Measurements from ENCODE around the gene STX3. TPM values are rescaled to one million over a fixed set of nuclear protein-coding genes. Genes with fewer than 3 reads are reported as not detected.
A peak's percentile ranks its signal among the peaks of the same experiment; 100 is the strongest.

The STX3 gene
- total RNA-seq (4.7 TPM), polyA plus RNA-seq (ENCODE audit: insufficient read depth in 1 of 8, insufficient read length in 8 of 8, low replicate concordance in 1 of 8) (1 to 10 TPM; 3.1 to 8.9 (median 4.3) TPM)
- long read RNA-seq, donor 1: 0 reads
- long read RNA-seq, donor 2: 0 reads
- long read RNA-seq, donor 3, partial matches to known transcripts: 0 of 1 reads
- long read RNA-seq, donor 3, other reads (novel, unspliced or antisense): 0 of 1 reads
- long read RNA-seq, donor 4, partial matches to known transcripts: 0 of 1 reads
- long read RNA-seq, donor 4, other reads (novel, unspliced or antisense): 0 of 1 reads
- long read RNA-seq, donor 5, partial matches to known transcripts: 0 of 2 reads
- long read RNA-seq, donor 5, other reads (novel, unspliced or antisense): 0 of 2 reads
- long read RNA-seq, donor 6: 0 reads
- long read RNA-seq, donor 7: 0 reads
- long read RNA-seq, donor 8, partial matches to known transcripts: 0 of 30 reads
- long read RNA-seq, donor 8, other reads (novel, unspliced or antisense): 30 of 30 reads
- long read RNA-seq, donor 9: 0 reads
- long read RNA-seq, donor 10, partial matches to known transcripts: 0 of 3 reads
- long read RNA-seq, donor 10, other reads (novel, unspliced or antisense): 0 of 3 reads
- long read RNA-seq, donor 11, partial matches to known transcripts: 0 of 1 reads
- long read RNA-seq, donor 11, other reads (novel, unspliced or antisense): 0 of 1 reads

- Histone ChIP-seq H3K4me3 (ENCODE audit: low read length) (peak within 1 kb of the TSS; percentile 58), H3K27me3 (ENCODE audit: control insufficient read depth, insufficient read depth, low read length) (peaks cover 39% of the 10 kb centered on the region), H3K36me3 (ENCODE audit: control insufficient read depth, insufficient read depth, low read length) (no peaks in the 10 kb centered on the region), H3K4me1 (ENCODE audit: control insufficient read depth, insufficient read depth, low read length) (peaks cover 18% of the 10 kb centered on the region), H3K9me3 (replicated peaks; ENCODE audit: control insufficient read depth, low read depth, low read length) (no peaks in the 10 kb centered on the region), H3K27ac (ENCODE audit: low read length) (peak within 1 kb of the TSS; percentile 49)
- WGBS (ENCODE audit: insufficient coverage): under 1% methylated on average over 74 of the region's 80 CpGs
- peak; percentile 29 for DNase-seq
Measured at GRCh38 chr11:59754859-59755700, at the start of gene STX3. TSS of gene STX3 (plus strand) at chr11:59755376. CDS start at chr11:59755606, 230 bp downstream.

- no peak overlapping the region for H3K27ac ChIP-seq (ENCODE audit: low read length)
- H3K4me1 ChIP-seq (ENCODE audit: control insufficient read depth, insufficient read depth, low read length): no peaks in the 10 kb centered on the region
- H3K4me3 ChIP-seq (ENCODE audit: low read length): no peak overlapping the region
- DNase-seq: no peak
- no peaks in the 10 kb centered on the region for H3K9me3 ChIP-seq (replicated peaks; ENCODE audit: control insufficient read depth, low read depth, low read length)
- no peaks in the 10 kb centered on the region for H3K36me3 ChIP-seq (ENCODE audit: control insufficient read depth, insufficient read depth, low read length)
- H3K27me3 ChIP-seq (ENCODE audit: control insufficient read depth, insufficient read depth, low read length): no peaks in the 10 kb centered on the region
- 55% methylated on average over 2 of the region's 5 CpGs for WGBS (ENCODE audit: insufficient coverage)
Measured at GRCh38 chr11:59706518-59707285, 48.5 kb upstream of the STX3 start.

GRCh38 chr11:59707371-59707770, 47.8 kb upstream of the STX3 start:
- H3K4me1 ChIP-seq (ENCODE audit: control insufficient read depth, insufficient read depth, low read length): no peaks in the 10 kb centered on the region
- H3K9me3 ChIP-seq (replicated peaks; ENCODE audit: control insufficient read depth, low read depth, low read length): no peaks in the 10 kb centered on the region
- no peak for DNase-seq
- H3K27me3 ChIP-seq (ENCODE audit: control insufficient read depth, insufficient read depth, low read length): no peaks in the 10 kb centered on the region
- WGBS (ENCODE audit: insufficient coverage): no CpG with 5 or more reads among the region's 1 CpG
- H3K4me3 ChIP-seq (ENCODE audit: low read length): no peak overlapping the region
- H3K27ac ChIP-seq (ENCODE audit: low read length): no peak overlapping the region
- no peaks in the 10 kb centered on the region for H3K36me3 ChIP-seq (ENCODE audit: control insufficient read depth, insufficient read depth, low read length)

- no peak for DNase-seq
- Histone ChIP-seq H3K36me3 (ENCODE audit: control insufficient read depth, insufficient read depth, low read length) (no peaks in the 10 kb centered on the region), H3K4me3 (ENCODE audit: low read length) (no peak overlapping the region), H3K27ac (ENCODE audit: low read length) (no peak overlapping the region), H3K9me3 (replicated peaks; ENCODE audit: control insufficient read depth, low read depth, low read length) (no peaks in the 10 kb centered on the region), H3K4me1 (ENCODE audit: control insufficient read depth, insufficient read depth, low read length) (no peaks in the 10 kb centered on the region), H3K27me3 (ENCODE audit: control insufficient read depth, insufficient read depth, low read length) (no peaks in the 10 kb centered on the region)
- WGBS (ENCODE audit: insufficient coverage): no CpG with 5 or more reads among the region's 1 CpG
Measured at GRCh38 chr11:59708537-59708936, 46.6 kb upstream of the STX3 start.

GRCh38 chr11:59710136-59710847, 44.9 kb upstream of the STX3 start:
- WGBS (ENCODE audit: insufficient coverage): 83% methylated on average over 1 of the region's 3 CpGs
- DNase-seq: no peak
- no peaks in the 10 kb centered on the region for H3K9me3 ChIP-seq (replicated peaks; ENCODE audit: control insufficient read depth, low read depth, low read length)
- H3K27ac ChIP-seq (ENCODE audit: low read length): no peak overlapping the region
- no peaks in the 10 kb centered on the region for H3K36me3 ChIP-seq (ENCODE audit: control insufficient read depth, insufficient read depth, low read length)
- H3K4me1 ChIP-seq (ENCODE audit: control insufficient read depth, insufficient read depth, low read length): no peaks in the 10 kb centered on the region
- H3K27me3 ChIP-seq (ENCODE audit: control insufficient read depth, insufficient read depth, low read length): no peaks in the 10 kb centered on the region
- H3K4me3 ChIP-seq (ENCODE audit: low read length): no peak overlapping the region

GRCh38 chr11:59713745-59714144, 41.4 kb upstream of the STX3 start, which contains the start of gene OR10V1:
TSS of gene OR10V1 (minus strand) at chr11:59713845. CDS start at chr11:59713845, 0 bp downstream.
- no peaks in the 10 kb centered on the region for H3K9me3 ChIP-seq (replicated peaks; ENCODE audit: control insufficient read depth, low read depth, low read length)
- H3K4me1 ChIP-seq (ENCODE audit: control insufficient read depth, insufficient read depth, low read length): no peaks in the 10 kb centered on the region
- H3K36me3 ChIP-seq (ENCODE audit: control insufficient read depth, insufficient read depth, low read length): no peaks in the 10 kb centered on the region
- no peak within 1 kb of the TSS for H3K27ac ChIP-seq (ENCODE audit: low read length)
- no peaks in the 10 kb centered on the region for H3K27me3 ChIP-seq (ENCODE audit: control insufficient read depth, insufficient read depth, low read length)
- H3K4me3 ChIP-seq (ENCODE audit: low read length): no peak within 1 kb of the TSS
- WGBS (ENCODE audit: insufficient coverage): no CpG with 5 or more reads among the region's 2 CpGs
- DNase-seq: no peak

- no peak for DNase-seq
- H3K4me1 ChIP-seq (ENCODE audit: control insufficient read depth, insufficient read depth, low read length): no peaks in the 10 kb centered on the region
- no CpG with 5 or more reads among the region's 3 CpGs for WGBS (ENCODE audit: insufficient coverage)
- no peaks in the 10 kb centered on the region for H3K9me3 ChIP-seq (replicated peaks; ENCODE audit: control insufficient read depth, low read depth, low read length)
- H3K36me3 ChIP-seq (ENCODE audit: control insufficient read depth, insufficient read depth, low read length): no peaks in the 10 kb centered on the region
- no peaks in the 10 kb centered on the region for H3K27me3 ChIP-seq (ENCODE audit: control insufficient read depth, insufficient read depth, low read length)
- no peak overlapping the region for H3K27ac ChIP-seq (ENCODE audit: low read length)
- H3K4me3 ChIP-seq (ENCODE audit: low read length): no peak overlapping the region
Measured at GRCh38 chr11:59716051-59716450, 39.1 kb upstream of the STX3 start.

GRCh38 chr11:59719556-59719955, 35.6 kb upstream of the STX3 start:
- Histone ChIP-seq H3K36me3 (ENCODE audit: control insufficient read depth, insufficient read depth, low read length) (no peaks in the 10 kb centered on the region), H3K4me3 (ENCODE audit: low read length) (no peak overlapping the region), H3K9me3 (replicated peaks; ENCODE audit: control insufficient read depth, low read depth, low read length) (no peaks in the 10 kb centered on the region), H3K27me3 (ENCODE audit: control insufficient read depth, insufficient read depth, low read length) (no peaks in the 10 kb centered on the region), H3K27ac (ENCODE audit: low read length) (no peak overlapping the region), H3K4me1 (ENCODE audit: control insufficient read depth, insufficient read depth, low read length) (no peaks in the 10 kb centered on the region)
- WGBS (ENCODE audit: insufficient coverage): 48% methylated on average over 2 of the region's 2 CpGs
- no peak for DNase-seq

- H3K27me3 ChIP-seq (ENCODE audit: control insufficient read depth, insufficient read depth, low read length): no peaks in the 10 kb centered on the region
- DNase-seq: no peak
- H3K36me3 ChIP-seq (ENCODE audit: control insufficient read depth, insufficient read depth, low read length): no peaks in the 10 kb centered on the region
- no CpG with 5 or more reads among the region's 3 CpGs for WGBS (ENCODE audit: insufficient coverage)
- H3K9me3 ChIP-seq (replicated peaks; ENCODE audit: control insufficient read depth, low read depth, low read length): no peaks in the 10 kb centered on the region
- H3K4me3 ChIP-seq (ENCODE audit: low read length): no peak overlapping the region
- H3K4me1 ChIP-seq (ENCODE audit: control insufficient read depth, insufficient read depth, low read length): no peaks in the 10 kb centered on the region
- no peak overlapping the region for H3K27ac ChIP-seq (ENCODE audit: low read length)
Measured at GRCh38 chr11:59724066-59724465, 31.1 kb upstream of the STX3 start.
